Measurements from ENCODE around the gene F2RL3. TPM values are rescaled to one million over a fixed set of nuclear protein-coding genes. Genes with fewer than 3 reads are reported as not detected.
"Not testable (repeated sequence)": the region's sequence is repeated elsewhere in the genome, so short reads cannot be mapped to it uniquely, and the experiment has no call there.

Gene F2RL3
- total and polyA plus RNA-seq, 12 donors, result 0.13 to 8.3 (median 1.3) TPM

GRCh38 chr19:16874250-16874977, 14.4 kb upstream of the F2RL3 start:
- TF ChIP-seq CTCF (IDR thresholded peaks at IDR 0.05), result no peak
- Histone ChIP-seq H3K36me3 (peaks cover 0 to 83% (median 60%) of the 10 kb centered on the region in 9 donors), H3K27me3 (no peaks in the 10 kb centered on the region), H3K27ac (peak overlapping the region in 2 of 10 donors; percentile 83 to 84), H3K4me3 (no peak overlapping the region), H3K4me1 (peaks cover 3 to 49% (median 23%) of the 10 kb centered on the region in 9 donors), H3K9me3 (no peaks in the 10 kb centered on the region)
- intact Hi-C loops (cut with DNase I), result no loop called here
- 95 to 98% methylated on average over 1 of the region's 1 CpG for WGBS, 2 donors
- ATAC-seq (no peak), DNase-seq (no peak)

DNA sequence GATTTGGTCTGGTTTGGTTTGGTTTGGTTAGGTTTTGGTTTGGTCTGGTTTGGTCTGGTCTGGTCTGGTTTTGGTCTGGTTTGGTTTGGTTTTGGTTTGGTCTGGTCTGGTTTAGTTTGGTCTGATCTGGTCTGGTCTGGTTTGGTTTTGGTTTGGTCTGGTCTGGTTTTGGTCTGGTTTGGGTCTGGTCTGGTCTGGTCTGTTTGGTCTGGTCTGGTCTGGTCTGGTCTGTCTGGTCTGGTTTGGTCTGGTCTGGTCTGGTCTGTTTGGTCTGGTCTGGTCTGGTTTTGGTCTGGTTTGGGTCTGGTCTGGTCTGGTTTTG, 13.9 kb upstream of the F2RL3 start:
- ATAC-seq; H3K4me3 ChIP-seq; H3K27ac ChIP-seq; H3K27me3 ChIP-seq; DNase-seq; intact Hi-C loops (cut with DNase I); H3K9me3 ChIP-seq: not testable (repeated sequence)
- Histone ChIP-seq H3K4me1 (peaks cover 3 to 52% (median 23%) of the 10 kb centered on the region in 9 donors), H3K36me3 (peaks cover 0 to 83% (median 59%) of the 10 kb centered on the region in 9 donors)

- Histone ChIP-seq H3K27ac (peak overlapping the region in 8 of 10 donors; percentile 4 to 70 (median 40)), H3K4me3 (no peak overlapping the region), H3K36me3 (peaks cover 0 to 81% (median 56%) of the 10 kb centered on the region in 9 donors), H3K27me3 (no peaks in the 10 kb centered on the region), H3K9me3 (peaks cover 0 to 7% (median 0%) of the 10 kb centered on the region in 11 donors), H3K4me1 (peaks cover 3 to 52% (median 23%) of the 10 kb centered on the region in 9 donors)
- DNase-seq, result no peak
- intact Hi-C loops (cut with DNase I), result no loop called here
- TF ChIP-seq CTCF (IDR thresholded peaks at IDR 0.05), result no peak
- WGBS, 2 donors, result 90 to 92% methylated on average over 39 of the region's 39 CpGs
- peak in 1 of 8 donors; percentile 4 for ATAC-seq
These were observed 12.9 kb upstream of the F2RL3 start for GRCh38 chr19:16875584-16876555.

DNA sequence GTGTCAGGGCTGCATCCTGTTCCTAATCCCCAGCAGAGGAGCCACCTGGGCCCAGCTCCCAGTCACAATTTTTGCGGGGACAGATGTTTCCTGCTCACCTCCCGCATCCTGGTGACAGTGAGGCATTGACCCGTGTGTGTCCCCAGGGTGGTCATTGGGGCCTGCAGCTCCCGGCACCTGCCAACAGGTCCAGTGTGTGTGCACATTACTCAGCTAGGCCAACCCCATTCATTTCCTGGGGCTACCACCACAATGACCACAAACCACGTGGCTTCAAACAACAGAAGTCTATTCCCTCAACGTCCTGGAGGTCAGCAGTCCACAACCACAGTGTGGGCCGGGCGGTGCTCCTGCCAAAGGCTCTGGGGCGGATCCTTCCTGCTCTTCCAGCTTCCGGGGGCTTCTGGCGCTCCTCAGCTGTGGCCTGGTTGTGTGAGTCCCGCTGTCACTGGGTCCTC, 11.9 kb upstream of the F2RL3 start:
- H3K4me3 ChIP-seq, result no peak overlapping the region
- peak overlapping the region in 7 of 10 donors; percentile 15 to 74 (median 44) for H3K27ac ChIP-seq
- peaks cover 3 to 48% (median 23%) of the 10 kb centered on the region in 9 donors for H3K4me1 ChIP-seq
- peaks cover 0 to 17% (median 10%) of the 10 kb centered on the region in 11 donors for H3K9me3 ChIP-seq
- no peak for TF ChIP-seq CTCF (IDR thresholded peaks at IDR 0.05)
- peaks cover 0 to 71% (median 51%) of the 10 kb centered on the region in 9 donors for H3K36me3 ChIP-seq
- WGBS, 2 donors, result 61 to 68% methylated on average over 12 of the region's 12 CpGs
- no peaks in the 10 kb centered on the region for H3K27me3 ChIP-seq
- intact Hi-C loops (cut with DNase I), result no loop called here
- ATAC-seq (peak; percentile 26 to 79 (median 62)), DNase-seq (no peak)

Data from heart right ventricle (tissue), 16 donors.